ENCODE measurements around the gene LAPTM5. TPM values are rescaled to one million over a fixed set of nuclear protein-coding genes. Genes with fewer than 3 reads are reported as not detected.

The LAPTM5 gene
- total RNA-seq, 1 donor from 2014 or later, result 19.5 TPM

- DNase-seq, result no peak
- ATAC-seq (ENCODE audit: poor library complexity), result no peak
- intact Hi-C loops (cut with DNase I), result no loop called here
Observed at GRCh38 chr1:30749691-30750583, 7.6 kb downstream of the LAPTM5 start.

GRCh38 chr1:30748699-30749401 is 8.7 kb downstream of the LAPTM5 start:
- intact Hi-C loops (cut with DNase I), result no loop called here
- no peak for ATAC-seq (ENCODE audit: poor library complexity)
- DNase-seq, result no peak

GRCh38 chr1:30748098-30748698 is 9.4 kb downstream of the LAPTM5 start:
- ATAC-seq (ENCODE audit: poor library complexity), result no peak
- intact Hi-C loops (cut with DNase I), result no loop called here
- no peak for DNase-seq

- intact Hi-C loops (cut with DNase I), result no loop called here
- ATAC-seq (ENCODE audit: poor library complexity), result no peak
- DNase-seq, result no peak
Observed at GRCh38 chr1:30747033-30748008, 10.3 kb downstream of the LAPTM5 start.

- no peak for ATAC-seq (ENCODE audit: poor library complexity)
- intact Hi-C loops (cut with DNase I), result no loop called here
Observed at GRCh38 chr1:30746212-30747032, 11.2 kb downstream of the LAPTM5 start.

GRCh38 chr1:30745834-30746208 is 11.8 kb downstream of the LAPTM5 start:
- intact Hi-C loops (cut with DNase I), result no loop called here
- no peak for ATAC-seq (ENCODE audit: poor library complexity)
- DNase-seq, result no peak

More at GRCh38 chr1:30746212-30747032, 11.2 kb downstream of the LAPTM5 start:
- no peak for DNase-seq

- no peak for DNase-seq
Observed at GRCh38 chr1:30745156-30745833, 12.3 kb downstream of the LAPTM5 start.

GRCh38 chr1:30744060-30744756 is 13.4 kb downstream of the LAPTM5 start:
- DNase-seq, result no peak
- intact Hi-C loops (cut with DNase I), result no loop called here
- ATAC-seq (ENCODE audit: poor library complexity), result no peak

More at GRCh38 chr1:30745156-30745833, 12.3 kb downstream of the LAPTM5 start:
- ATAC-seq (ENCODE audit: poor library complexity), result no peak
- intact Hi-C loops (cut with DNase I), result no loop called here

- ATAC-seq (ENCODE audit: poor library complexity), result peak; percentile 38
Observed at GRCh38 chr1:30743584-30744059, 14.0 kb downstream of the LAPTM5 start.

GRCh38 chr1:30742963-30743559 is 14.5 kb downstream of the LAPTM5 start:
- intact Hi-C loops (cut with DNase I), result no loop called here
- ATAC-seq (ENCODE audit: poor library complexity), result no peak
- DNase-seq, result no peak

More at GRCh38 chr1:30743584-30744059, 14.0 kb downstream of the LAPTM5 start:
- intact Hi-C loops (cut with DNase I), result no loop called here
- no peak for DNase-seq

GRCh38 chr1:30742300-30742962 is 15.1 kb downstream of the LAPTM5 start:
- intact Hi-C loops (cut with DNase I), result no loop called here
- ATAC-seq (ENCODE audit: poor library complexity) (no peak), DNase-seq (no peak)

- no peak for DNase-seq
- ATAC-seq (ENCODE audit: poor library complexity), result no peak
- intact Hi-C loops (cut with DNase I), result no loop called here
Observed at GRCh38 chr1:30741239-30741894, 16.2 kb downstream of the LAPTM5 start.

- DNase-seq (no peak), ATAC-seq (ENCODE audit: poor library complexity) (no peak)
- intact Hi-C loops (cut with DNase I), result no loop called here
Observed at GRCh38 chr1:30740251-30741238, 17.0 kb downstream of the LAPTM5 start.

- no peak for ATAC-seq (ENCODE audit: poor library complexity)
- intact Hi-C loops (cut with DNase I), result no loop called here
- DNase-seq, result no peak
Observed at GRCh38 chr1:30739601-30740000, 18.0 kb downstream of the LAPTM5 start.

Measured in Right ventricle myocardium superior (tissue), 1 donor.